Activated gamma-delta T cell (primary cell): ENCODE data around the gene C21orf58.

Experiments used
- DNase-seq: peaks from one replicate; lab custom pipeline; 2025; lab: John Stamatoyannopoulos, UW

C21orf58 gene

DNA sequence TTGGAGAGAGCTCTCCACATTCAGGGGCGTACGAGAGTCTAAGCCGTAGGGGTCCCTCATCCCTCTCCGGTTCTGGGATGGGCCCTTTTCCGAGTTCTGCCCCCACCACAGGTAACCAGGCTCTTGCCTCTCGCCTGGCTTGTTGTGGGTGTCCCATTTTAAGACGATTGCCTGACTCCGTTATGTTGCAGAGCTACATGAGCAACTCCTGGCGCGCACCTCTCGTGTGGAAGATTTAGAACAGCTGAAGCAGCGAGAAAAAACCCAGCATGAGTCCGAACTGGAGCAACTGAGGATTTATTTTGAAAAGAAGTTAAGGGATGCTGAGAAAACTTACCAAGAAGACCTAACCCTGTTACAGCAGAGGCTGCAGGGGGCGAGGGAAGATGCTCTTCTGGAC lies 29.2 kb upstream of the C21orf58 start:
- no peak for DNase-seq

DNA sequence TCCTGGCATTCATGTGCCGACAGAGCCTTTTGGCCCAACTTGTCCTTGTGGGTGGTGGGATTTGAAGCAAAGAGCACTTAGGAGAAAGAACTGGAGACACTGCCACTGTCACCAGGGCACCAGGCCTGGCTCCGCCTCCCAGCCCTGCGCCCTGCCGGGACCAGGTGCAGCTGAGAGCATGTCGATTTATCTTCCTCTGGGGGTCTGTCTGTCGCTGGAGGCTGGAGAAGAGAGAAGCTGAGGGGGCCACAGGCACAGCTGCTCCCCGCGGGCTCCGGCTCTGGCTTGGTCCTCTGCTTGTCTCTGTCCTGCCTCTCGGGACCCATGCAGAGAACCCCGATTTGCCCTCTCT lies 28.5 kb upstream of the C21orf58 start:
- no peak for DNase-seq

GRCh38 chr21:46351476-46352163 lies 27.9 kb upstream of the C21orf58 start:
- no peak for DNase-seq

DNA sequence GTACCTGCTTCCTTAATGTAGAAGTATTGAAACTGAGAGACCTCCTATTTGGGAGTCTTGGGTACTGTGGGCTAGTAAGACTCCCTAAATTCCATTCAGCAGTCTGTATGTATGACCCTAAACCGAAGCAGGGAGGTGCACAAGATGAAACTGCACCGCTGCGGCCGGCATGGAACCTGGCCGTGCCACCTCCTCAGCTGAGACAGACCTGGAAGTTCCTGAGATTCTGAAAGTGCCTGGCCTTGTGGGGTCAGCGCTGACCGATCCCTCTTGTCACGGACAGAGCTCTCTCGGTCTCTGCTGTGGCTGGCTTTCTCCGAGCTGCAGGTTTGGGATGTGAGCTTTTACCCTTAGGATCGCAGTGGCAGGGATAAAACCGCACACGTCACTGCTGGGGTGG lies 27.3 kb upstream of the C21orf58 start:
- DNase-seq, result no peak

GRCh38 chr21:46350571-46350970 lies 26.9 kb upstream of the C21orf58 start:
- no peak for DNase-seq

- DNase-seq, result no peak
Observed at GRCh38 chr21:46349134-46349760, 25.6 kb upstream of the C21orf58 start.

GRCh38 chr21:46347791-46348381 lies 24.2 kb upstream of the C21orf58 start:
- DNase-seq, result no peak

- DNase-seq, result no peak
Observed at GRCh38 chr21:46347203-46347550, 23.5 kb upstream of the C21orf58 start.

DNA sequence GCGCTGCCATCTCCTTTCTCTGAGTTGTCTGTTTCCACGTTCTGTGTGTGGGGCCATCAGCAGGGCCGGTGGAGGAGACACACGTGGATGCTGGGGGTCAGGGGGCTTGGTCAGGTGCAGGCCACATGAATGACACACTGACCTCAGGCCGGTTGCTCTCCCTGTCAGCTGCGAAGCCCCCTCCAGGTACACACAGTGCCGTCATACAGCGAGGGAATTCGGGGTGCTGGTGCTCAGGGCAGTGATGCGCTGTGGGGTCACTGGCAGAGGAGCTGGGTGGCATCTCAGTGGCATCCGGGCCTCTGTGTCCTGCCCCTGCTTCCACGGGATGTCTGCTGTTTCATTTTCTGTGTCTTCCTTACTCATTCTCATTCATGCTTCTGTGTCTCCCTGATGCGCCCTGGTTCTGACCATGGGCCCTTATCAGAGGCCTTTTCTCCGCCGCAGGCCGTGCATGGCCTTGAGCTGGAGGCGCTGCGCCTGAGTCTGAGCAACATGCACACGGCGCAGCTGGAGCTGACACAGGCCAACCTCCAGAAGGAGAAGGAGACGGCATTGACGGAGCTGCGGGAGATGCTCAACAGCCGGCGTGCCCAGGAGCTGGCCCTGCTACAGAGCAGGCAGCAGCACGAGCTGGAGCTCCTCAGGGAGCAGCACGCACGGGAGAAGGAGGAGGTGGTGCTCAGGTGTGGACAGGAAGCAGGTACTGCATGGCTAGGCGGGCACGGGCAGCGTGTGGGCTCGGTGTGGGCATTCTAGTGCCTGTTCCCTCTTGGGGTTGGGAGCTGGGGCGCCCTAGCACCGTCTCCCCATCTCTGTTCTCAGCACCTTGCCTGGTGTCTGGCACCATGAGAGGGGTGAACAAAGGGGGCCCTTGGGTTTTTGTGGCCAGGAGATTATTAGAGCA lies 22.9 kb upstream of the C21orf58 start:
- DNase-seq, result no peak

GRCh38 chr21:46345861-46346260 lies 22.2 kb upstream of the C21orf58 start:
- DNase-seq, result no peak

- DNase-seq, result no peak
Observed at GRCh38 chr21:46344219-46344915, 20.7 kb upstream of the C21orf58 start.

- no peak for DNase-seq
Observed at GRCh38 chr21:46340998-46341397, 17.3 kb upstream of the C21orf58 start.

- DNase-seq, result no peak
Observed at GRCh38 chr21:46336603-46337002, 12.9 kb upstream of the C21orf58 start.

- no peak for DNase-seq
Observed at GRCh38 chr21:46334351-46335140, 10.9 kb upstream of the C21orf58 start.

- no peak for DNase-seq
Observed at GRCh38 chr21:46329796-46330195, 6.1 kb upstream of the C21orf58 start.

- no peak for DNase-seq
Observed at GRCh38 chr21:46328151-46328550, 4.5 kb upstream of the C21orf58 start.

- DNase-seq, result no peak
Observed at GRCh38 chr21:46327711-46328110, 4.0 kb upstream of the C21orf58 start.

DNA sequence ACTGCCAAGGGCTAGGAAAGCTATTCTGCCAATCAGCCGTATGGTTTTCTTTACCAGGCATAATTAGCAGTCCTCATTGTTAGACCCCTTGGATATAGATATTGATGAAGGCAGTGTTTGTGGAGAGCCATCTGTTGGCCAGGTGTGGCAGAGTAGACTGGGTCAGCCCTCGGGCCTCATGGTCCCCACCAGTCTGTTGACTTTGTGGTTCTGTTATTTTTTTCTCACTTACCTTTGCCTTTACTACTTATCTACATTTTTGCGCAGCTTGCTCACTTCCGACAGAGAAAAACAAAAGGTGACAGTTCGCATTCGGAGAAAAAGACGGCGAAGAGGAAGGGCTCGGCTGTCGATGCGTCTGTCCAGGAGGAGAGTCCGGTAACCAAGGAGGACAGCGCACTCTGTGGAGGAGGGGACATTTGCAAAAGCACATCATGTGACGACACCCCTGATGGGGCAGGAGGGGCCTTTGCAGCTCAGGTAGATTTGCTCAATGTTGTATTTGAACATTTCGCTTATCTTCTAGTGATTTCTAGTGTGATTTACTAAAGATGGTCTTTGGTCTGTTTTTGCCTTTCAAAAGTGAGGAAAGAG lies 2.5 kb upstream of the C21orf58 start:
- no peak for DNase-seq

- no peak for DNase-seq
Observed at GRCh38 chr21:46325073-46325912, 1.6 kb upstream of the C21orf58 start.
